Breast epithelium (tissue), 3 donors: ENCODE results near the gene FAM50B.

Experiments used
- POLR2A ChIP-seq: fragments of 450-650 bp; IDR thresholded peaks from one replicate; pipeline ENCODE4 v1.6.1; 2016; ENCODE audit warnings: antibody characterized with exemption, mild to moderate bottlenecking, moderate library complexity
- TF ChIP-seq, protein P1 (sequence below), 3 donors: fragments of 450-650 bp; IDR thresholded peaks; one replicate each; pipeline ENCODE4 v1.5.1; 2016 to 2017; ENCODE audit warnings: antibody characterized with exemption in 3 of 3, mild to moderate bottlenecking in 3 of 3, moderate library complexity in 3 of 3

DNA sequence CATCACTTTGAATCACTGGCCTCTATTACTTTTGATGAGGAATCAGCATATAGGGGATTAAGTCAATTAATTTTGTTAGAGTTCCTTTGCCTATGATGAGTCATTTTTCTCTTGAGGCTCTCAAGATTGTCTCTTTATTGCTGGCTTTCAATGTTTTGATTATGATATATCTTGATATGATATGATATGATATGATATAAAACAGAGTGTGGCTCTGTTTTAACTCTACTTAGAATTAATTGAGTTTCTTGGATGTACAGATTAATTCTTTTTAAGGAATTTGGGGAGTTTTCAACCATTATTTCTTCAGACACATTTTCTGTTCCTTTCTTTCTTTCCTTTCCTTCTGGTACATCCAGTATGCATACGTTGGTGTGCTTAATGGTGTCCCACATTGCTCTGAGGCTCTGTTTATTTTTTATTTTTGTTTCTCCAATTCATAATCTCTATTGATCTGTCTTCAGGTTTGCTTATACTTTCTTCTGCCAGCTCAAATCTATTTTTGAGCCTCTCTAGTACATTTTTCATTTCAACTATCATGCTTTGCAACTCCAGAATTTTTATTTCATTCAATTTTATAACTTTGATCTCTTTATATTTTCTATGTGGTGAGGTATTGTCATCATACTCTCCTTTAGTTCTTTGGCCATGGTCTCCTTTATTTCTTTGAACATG, 10.8 kb downstream of the FAM50B start:
- TF ChIP-seq, protein P1, sequence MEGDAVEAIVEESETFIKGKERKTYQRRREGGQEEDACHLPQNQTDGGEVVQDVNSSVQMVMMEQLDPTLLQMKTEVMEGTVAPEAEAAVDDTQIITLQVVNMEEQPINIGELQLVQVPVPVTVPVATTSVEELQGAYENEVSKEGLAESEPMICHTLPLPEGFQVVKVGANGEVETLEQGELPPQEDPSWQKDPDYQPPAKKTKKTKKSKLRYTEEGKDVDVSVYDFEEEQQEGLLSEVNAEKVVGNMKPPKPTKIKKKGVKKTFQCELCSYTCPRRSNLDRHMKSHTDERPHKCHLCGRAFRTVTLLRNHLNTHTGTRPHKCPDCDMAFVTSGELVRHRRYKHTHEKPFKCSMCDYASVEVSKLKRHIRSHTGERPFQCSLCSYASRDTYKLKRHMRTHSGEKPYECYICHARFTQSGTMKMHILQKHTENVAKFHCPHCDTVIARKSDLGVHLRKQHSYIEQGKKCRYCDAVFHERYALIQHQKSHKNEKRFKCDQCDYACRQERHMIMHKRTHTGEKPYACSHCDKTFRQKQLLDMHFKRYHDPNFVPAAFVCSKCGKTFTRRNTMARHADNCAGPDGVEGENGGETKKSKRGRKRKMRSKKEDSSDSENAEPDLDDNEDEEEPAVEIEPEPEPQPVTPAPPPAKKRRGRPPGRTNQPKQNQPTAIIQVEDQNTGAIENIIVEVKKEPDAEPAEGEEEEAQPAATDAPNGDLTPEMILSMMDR (IDR thresholded peaks at IDR 0.05) = no peak
- TF ChIP-seq POLR2A = no peak
